ENCODE measurements around the gene ADAMTS4.

ADAMTS4 gene

DNA sequence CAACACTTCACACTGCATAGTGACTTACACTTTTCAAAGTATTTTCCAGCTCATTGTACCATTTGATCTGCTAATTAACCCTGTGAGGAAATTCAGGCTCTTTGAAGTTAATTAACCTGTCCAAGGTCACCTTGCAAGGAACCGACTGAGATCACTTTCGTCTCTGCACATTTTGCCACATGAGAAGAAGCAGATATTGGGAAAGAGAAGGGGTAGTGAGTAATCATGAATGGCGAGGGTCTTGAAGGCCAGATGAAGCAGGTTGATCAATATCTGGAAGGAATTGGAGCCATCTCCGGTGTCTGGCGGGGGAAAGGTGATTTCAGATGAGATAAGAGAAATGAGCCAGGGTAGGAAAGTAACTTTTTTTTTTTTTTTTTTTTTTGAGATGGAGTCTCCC lies 21.1 kb upstream of the ADAMTS4 start:
- DNase-seq (ENCODE audit: low read depth in 2 of 2) = no peak

DNA sequence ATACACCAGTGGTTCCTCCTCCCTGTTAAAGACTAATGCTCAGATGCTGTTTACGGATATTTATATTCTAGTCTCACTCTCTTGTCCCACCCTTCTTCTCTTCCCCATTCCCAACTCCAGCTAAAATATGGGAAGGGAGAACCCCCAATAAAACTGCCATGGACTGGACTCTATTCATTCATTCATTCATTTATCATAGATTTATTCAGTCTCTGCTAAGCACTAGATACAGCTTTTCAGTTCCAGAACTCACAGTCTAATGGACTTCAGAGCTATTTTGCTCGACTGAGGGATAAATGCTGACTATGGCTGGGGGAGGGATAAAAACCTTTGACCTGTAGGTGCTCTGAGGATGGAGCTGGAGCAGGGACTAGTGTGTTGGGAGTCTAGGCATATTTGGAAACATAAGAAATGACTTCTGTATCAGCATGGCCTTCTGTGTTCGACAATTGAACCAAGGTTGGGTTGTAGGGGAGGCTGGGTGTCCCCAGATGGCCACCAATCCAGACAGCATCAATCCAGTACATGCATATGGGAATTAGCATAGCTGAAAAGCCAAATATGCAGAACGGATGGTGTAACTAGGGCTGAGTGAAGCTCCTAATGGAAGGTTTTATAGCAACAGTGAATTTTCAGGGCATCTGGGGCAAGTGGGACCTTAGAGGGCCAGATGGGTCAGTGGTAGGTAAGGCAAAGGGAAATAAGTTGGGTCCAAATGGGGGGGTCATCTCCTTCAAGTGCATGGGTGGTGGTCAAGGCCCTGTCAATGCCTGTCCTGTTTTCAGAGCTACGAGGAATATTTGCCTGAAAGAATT lies 20.4 kb upstream of the ADAMTS4 start:
- DNase-seq (ENCODE audit: low read depth in 2 of 2) = no peak

DNA sequence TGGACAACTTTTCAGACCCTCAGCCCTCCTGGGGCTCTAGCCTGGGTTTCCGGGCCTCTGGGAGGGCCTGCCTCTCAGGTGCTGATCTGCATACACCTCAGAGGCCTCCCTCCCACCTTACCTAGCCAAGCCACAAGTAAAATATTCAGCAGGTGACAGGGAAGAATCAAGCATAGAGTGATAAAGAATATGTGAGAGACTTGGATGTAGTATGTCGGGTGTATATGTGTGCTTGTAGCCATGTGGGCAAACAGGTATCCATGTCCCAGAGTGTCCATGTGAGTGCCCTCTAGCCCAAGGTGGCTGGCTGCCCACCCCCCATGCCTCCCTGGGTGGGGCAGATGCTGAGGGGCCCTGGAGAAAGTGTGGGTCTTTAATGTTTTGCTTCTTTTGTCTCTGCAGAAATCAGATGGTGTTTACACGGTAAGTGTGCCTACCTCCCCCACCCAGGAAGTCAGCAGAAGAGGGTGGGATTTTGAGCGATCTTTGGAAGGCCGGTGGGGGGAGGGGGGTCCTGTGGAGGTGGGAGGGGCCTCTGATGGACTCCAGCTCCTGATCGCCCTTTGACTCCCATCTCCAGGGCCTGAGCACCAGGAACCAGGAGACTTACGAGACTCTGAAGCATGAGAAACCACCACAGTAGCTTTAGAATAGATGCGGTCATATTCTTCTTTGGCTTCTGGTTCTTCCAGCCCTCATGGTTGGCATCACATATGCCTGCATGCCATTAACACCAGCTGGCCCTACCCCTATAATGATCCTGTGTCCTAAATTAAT lies 19.6 kb upstream of the ADAMTS4 start:
- no peak for DNase-seq (ENCODE audit: low read depth in 2 of 2)

DNA sequence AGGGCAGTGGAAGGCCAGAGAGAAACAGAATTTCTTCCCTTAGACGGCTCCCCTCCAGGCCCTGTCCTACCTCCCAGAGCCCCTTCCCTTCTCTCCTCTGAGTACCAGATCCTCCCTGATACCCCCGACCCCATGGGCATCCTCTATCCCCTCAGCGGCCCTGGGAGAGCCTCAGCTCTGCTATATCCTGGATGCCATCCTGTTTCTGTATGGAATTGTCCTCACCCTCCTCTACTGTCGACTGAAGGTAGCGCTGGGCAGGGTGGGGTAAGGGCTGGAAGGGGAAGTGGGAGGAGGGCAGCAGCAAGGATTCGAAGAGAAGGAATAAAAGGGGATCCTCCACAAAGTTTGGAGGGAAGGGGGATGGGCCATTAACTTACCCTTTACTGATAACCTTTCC lies 19.0 kb upstream of the ADAMTS4 start:
- no peak for DNase-seq (ENCODE audit: low read depth in 2 of 2)

DNA sequence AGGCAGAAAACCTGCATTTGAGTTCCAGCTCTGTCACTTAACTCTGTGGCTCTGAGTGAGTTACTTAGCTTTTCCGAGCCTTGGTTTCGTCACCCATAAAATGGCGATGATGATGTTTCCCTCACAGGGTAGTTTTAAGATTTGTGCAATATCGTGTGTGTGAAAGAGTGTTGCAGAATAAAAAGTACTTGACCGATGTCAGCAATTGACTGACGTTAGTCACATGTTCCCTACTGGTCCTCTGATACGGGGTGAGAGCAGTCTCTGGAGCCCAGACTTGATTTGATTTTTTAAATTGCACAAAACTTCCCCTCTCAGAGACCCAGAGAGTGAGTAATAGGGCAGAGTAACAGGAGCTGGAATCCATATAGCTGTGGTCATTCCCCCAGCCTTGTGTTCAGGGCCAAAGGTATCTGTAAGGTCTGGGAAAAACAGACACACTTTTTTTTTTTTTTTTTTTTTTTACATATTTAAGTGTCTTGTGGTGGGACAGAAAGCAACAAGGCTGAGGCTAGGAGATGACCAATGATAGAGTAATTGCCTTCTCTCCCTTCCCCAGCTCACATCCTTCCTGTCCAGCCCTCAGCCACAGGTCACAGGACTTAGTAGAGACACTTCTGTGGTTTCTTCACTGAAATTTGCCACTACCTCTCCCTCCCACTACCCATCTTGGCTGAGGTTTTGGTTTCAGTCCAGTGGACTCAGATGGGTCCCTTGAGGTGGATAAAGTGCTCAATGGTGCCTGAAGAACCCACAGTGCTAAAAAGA lies 18.3 kb upstream of the ADAMTS4 start:
- DNase-seq (ENCODE audit: low read depth in 2 of 2) = no peak

DNA sequence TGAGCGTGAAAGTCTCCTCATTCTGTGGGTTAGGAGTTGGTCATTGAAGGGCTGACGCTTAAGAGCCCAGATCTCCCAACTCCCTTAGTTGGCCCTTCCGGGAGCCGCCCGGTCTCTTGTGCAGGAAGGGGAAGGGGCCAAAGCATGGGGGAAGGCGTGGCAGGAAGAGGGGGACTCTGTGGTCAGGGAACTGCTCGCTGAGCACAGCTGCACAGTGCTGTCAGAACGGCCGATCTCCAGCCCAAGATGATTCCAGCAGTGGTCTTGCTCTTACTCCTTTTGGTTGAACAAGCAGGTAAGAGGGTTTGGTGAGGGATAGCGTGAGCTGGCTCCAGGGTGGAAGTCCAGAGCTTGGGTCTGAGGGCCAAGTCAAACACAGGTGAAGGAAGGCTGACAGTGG lies 16.2 kb upstream of the ADAMTS4 start, which contains the start of gene FCER1G:
FCER1G (plus strand) TSS at position 220 of the 400 bp plus-strand sequence; CDS start at position 247, 27 bp downstream.
- no peak for DNase-seq (ENCODE audit: low read depth in 2 of 2)

DNA sequence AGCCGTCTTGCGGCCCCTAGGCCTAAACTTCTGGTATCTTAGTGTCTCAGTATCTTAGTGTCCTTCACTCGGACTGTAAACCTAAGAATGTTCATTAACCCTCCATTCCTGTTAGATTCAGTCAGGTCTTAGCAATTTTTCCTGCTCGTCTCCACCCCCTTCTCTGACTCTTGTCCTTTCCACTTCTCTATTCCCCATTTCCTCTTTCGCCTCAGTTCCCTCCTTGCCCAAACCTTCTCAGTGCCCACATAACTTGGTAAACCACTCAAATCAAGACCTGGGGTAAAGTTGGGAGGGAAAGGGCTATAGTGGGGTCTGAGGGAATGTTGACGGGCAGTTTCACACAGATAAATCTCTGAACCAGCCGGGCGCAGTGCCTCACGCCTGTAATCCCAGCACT lies 15.5 kb upstream of the ADAMTS4 start:
- no peak for DNase-seq (ENCODE audit: low read depth in 2 of 2)

DNA sequence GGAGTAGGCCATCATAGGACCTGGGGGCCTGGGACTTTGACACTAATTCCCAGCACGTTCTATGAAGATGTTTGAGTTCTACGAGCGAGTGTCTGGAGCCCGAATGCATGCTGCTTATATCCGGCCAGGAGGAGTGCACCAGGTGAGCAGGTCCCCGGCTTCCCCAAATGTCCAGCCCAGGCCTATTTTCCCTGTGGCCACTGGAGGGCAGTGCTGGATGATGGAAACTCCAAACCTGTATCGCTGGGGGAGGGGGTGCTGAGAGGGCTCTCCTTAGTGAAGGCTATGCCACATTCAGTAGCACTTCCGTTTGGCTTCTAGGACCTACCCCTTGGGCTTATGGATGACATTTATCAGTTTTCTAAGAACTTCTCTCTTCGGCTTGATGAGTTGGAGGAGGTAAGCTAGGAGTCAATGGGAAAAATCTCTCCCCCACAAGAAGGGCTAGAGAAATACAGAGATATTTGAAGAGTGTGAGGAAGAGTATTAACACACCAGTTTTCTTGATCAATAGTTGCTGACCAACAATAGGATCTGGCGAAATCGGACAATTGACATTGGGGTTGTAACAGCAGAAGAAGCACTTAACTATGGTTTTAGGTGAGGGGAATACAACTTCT lies 11.0 kb upstream of the ADAMTS4 start:
- DNase-seq (ENCODE audit: low read depth in 2 of 2) = peak; percentile 37 to 56

DNA sequence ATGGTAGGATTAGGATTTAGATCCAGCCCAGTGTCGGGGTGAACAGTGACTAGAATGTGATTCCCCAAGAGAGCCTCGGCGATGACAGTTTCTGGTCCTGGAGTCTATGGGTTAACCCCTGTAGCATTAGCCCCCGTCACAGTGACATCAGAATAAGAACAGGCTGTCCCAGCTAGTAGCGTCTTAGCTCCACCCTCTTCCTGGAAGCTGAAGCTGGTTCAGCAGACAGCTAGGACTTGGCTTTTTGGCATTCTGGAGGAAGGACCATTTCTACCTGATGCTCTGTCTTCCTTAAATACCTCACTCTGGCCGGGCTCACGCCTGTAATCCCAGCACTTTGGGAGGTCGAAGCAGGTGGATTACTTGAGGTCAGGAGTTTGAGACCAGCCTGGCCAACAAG lies 8.3 kb upstream of the ADAMTS4 start:
- no peak for DNase-seq (ENCODE audit: low read depth in 2 of 2)

DNA sequence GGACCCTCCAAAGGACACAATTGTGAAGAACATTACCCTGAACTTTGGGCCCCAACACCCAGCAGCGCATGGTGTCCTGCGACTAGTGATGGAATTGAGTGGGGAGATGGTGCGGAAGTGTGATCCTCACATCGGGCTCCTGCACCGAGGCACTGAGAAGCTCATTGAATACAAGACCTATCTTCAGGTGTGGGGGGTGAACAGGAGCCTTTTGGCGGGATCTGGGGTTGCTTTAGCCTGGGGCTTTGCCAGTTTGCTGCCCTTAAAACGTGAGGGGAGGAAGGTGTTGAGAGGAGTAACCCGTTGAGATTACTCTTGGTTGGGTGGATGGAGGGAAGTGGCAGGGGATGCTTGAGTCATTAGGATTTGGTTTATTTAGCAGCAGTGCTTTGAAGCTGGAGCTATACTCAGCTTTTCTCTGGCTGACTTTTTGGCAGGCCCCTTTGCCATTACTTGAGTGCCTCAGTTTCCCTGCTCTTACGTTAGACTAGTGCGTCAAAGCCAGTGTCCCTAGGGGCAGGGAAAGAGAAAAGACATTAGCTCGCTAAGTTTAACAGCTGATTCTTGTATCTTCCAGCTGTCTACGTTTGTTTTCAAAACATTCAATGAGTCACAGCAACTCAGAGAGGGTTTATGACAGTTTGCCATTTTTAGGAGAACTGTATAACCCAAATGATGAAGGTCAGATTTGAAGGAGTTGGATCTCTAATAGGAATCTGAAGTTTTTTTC lies 7.7 kb upstream of the ADAMTS4 start:
- no peak for DNase-seq (ENCODE audit: low read depth in 2 of 2)

DNA sequence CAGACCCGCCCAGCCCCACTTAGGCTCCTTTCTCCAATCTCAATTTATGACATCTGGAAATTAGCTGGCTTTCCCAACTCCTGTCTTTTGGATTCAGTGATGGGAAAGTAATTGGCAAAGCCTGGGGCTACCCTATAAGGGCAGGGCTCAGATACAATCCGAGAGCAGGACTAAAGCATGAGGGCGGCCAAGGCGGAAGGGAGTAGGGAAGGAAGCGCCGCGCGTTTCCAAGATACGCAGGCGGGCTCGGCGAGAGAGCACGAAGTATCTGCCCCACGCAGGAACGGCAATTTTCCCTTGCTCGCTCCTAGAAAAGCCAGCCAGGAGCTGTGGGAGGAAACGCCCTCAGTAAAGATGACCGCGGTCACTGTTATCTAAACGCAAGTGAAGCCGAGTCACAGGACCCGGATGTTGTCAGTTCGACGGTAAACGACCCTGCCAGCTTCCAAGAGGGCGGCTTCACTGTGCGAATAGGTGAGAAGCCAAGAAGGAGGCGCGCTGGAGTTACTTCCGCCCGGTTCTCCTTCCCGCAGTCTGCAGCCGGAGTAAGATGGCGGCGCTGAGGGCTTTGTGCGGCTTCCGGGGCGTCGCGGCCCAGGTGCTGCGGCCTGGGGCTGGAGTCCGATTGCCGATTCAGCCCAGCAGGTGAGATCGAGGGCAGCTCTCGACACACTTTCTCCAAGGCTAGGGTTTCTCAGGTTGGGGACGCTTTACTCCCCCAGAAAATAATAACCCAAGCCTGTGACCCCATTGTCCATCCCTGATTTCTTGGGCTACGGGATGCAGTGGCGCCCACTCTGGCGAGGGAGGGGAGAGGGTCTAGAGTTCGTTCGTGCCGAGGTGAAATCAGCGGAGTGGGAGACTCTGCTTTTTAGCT lies 3.2 kb upstream of the ADAMTS4 start, which contains the start of gene NDUFS2:
NDUFS2 (plus strand) TSS at position 532 of the 877 bp plus-strand sequence; CDS start at position 551, 19 bp downstream.
- peak; percentile 90 to 92 for DNase-seq (ENCODE audit: low read depth in 2 of 2)

DNA sequence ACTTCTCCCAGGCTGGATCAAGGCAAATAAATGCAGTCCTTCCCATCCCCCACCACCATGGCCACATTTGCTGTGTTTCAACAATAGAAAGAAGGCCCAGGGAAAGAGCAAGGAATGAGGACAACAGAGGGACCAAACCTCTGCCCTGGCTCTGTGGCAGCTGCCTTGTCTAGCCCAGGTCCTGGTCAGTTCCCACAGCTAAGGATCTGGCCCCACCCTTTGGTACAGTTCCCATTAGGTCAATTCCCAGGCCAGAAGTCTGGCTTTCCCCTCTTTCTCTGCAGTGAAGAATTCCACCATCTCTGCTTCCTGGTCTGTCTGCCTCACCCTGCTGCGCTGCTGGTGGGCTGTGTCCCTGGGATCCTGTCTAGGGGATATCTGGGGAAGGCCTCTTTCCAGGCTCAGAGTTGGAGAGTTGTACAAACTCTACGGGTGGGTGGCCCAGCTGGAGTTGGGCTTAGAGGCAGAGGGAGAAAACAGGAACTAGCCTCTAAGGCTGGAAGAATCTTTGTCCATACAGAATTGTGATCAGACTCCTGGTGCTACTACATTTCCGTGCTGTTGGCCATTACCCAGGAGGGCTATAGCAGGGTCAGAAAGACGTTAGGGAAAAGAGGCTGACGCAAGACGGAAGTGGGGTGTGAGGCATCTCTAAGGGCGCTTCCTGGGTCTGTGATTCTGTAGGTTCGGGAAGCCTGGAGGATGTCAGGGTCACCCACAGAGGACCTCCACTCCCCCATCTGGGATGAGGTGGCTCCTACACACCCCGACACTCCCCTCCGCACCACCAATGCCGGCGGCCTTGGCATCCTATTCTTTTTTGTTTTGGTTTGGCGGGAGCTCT lies 2.4 kb upstream of the ADAMTS4 start:
- no peak for DNase-seq (ENCODE audit: low read depth in 2 of 2)

DNA sequence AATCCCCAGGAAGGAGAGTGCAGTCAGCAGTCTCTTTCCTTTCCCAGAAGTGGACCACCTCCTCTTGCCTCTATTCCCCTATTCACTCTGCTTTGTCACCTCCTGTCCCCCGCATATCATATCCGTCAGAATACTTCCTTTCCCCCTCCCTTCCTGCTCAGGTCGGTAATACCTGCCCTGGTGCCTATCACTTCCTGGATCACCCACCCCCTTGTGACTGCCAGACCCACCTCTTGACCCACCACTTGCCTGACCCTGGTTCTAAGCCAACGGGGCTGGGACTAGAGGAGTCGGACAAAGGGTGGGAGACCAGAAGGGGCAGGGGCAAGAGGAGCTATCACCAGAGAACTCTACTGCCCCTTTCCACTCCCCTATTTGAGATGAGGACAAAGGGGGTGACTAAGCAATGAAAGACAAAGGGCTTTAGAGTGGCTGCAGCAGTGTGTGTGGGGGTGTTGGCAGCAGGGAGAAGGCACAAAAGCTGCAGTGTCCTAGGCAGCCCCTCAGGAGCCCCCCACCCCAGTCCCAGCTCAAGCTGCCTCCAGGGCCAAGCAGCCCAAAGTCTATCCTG lies 1.7 kb upstream of the ADAMTS4 start:
- DNase-seq (ENCODE audit: low read depth in 2 of 2) = no peak

DNA sequence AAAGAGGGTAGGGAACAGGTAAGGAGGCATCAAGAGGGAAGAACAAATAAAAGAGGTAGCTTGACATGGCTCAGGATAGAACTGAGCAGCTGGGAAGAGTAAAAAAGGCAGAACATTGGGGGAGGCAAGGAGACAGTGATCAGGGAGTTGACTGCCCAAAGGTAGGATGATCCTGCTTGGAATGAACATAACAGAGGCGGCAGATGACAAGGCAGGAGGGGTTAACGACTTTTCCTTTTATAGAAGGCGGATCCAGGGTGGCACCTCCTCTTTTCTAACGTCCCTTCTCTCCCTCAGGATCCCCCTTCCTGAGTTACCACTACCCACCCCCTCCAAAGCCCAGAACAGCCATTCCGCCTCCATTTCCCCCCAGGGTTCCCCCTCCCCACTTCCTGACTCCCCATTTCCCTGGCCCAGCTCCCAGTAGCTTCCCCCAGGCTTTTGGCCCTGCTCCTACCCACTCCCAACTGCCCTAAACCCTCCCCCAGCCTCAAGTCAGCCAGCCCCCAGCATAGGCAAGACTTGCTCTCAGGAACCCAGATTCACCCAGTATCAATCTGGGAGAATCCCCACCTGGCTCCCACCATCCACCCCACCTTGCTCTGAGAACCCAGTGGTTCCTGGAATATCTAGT lies 769 bp upstream of the ADAMTS4 start:
- DNase-seq (ENCODE audit: low read depth in 2 of 2) = no peak

DNA sequence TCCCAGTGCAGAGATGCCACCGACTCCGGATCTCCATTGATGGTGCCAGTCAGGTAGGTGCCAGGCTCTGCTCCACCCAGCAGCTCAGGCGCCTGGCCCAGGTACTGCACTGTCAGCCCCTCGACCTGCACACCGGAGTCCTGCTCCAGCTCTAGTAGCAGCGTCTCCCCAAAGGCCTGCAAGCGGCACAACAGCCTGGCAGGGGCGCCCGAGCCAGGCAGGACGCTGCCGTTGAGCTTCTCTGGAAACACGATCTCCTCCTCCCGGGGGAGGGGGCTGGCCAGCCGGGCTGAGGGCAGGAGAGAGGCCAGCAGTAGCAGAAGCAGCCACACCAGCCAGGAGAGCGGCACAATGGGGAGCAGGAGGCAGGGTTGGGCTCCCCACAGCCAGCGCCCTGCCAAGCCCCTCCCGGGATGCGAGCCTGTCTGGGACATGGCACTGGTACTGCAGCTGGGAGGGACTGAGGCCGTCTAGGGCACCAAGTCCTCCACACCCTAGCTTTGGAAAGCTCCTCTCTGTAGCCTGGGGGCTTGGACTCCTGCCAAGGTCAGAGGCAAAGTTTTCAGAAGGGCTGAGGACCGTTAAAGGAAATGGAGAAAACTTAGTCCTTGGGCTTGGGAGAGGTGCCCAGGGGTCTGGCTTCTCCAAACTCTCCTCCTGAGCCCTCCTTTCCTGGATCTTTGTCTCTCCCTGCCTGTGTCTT lies 509 bp downstream of the ADAMTS4 start:
- no peak for DNase-seq (ENCODE audit: low read depth in 2 of 2)

DNA sequence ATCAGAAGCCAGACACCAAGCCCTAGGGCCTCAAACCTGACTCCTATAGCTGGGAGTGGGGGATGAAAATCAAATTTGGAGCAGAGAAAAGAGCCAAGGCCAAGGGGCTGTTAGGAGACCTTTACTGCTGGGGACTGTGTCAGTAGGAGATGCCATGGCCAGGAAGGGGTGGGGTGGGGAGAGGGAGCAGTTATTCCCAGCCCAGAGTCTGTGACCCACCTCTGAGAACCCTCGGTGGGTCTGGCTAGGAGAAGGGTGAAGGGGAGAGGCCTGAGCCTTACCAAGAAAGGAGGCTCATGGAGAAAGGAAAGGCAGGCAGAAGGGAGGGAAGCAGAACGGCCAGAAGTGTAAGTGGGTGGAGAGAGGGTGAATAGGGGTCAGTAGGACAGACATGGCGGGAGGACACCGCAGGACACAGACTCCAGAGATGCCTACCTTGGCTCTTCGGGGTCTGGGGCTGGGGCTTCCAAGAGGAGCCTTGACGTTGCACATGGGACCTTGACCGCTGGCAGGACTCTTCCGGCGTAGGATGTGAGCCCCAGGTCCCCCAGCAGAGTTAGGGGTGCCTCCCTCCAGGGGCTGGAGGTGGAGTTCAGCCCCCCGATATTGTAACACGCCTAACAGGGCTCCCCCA lies 1.2 kb downstream of the ADAMTS4 start:
- DNase-seq (ENCODE audit: low read depth in 2 of 2) = no peak
